H1 (cell line): ENCODE measurements around the gene RALGAPA1. TPM values are rescaled to one million over a fixed set of nuclear protein-coding genes. Genes with fewer than 3 reads are reported as not detected.
"Not testable (repeated sequence)": the region's sequence is repeated elsewhere in the genome, so short reads cannot be mapped to it uniquely, and the experiment has no call there.

Source experiments
- CTCF ChIA-PET: fragments of 300-600 bp; sonication (Branson Sonifier 250); formaldehyde crosslinking; loops from one replicate; lab custom pipeline; 2021; ENCODE audit not compliant: partially characterized antibody; lab: Charles Lee
- POLR2A ChIA-PET: fragments of 300-600 bp; sonication (Branson Sonifier 250); formaldehyde crosslinking; loops from one replicate; lab custom pipeline; 2021; ENCODE audit warnings: inconsistent platforms; ENCODE audit not compliant: partially characterized antibody; lab: Charles Lee
- DNase-seq, 2 experiments: peaks; one replicate each; pipeline versions ENCODE4 v3.0.0 to v3.0.0-alpha.2; 2010 to 2022; ENCODE audit warnings: low spot score in 2 of 2, low read depth in 1 of 2, mixed read lengths in 1 of 2
- FAIRE-seq: peaks from 2 replicates; lab custom pipeline; 2011; peaks lifted over from hg19 to GRCh38; lab: Jason Lieb, UNC
- H2AFZ ChIP-seq: 2 replicates; pipeline ENCODE4 v1.8.1; 2012; ENCODE audit warnings: low read length, inconsistent platforms
- H2AK5ac ChIP-seq: 2 replicates; pipeline ENCODE4 v1.6.1; 2013; ENCODE audit warnings: low read depth, low read length
- H2BK120ac ChIP-seq: replicated peaks from 2 replicates; pipeline ENCODE3; 2013; ENCODE audit warnings: low read depth, low read length, inconsistent platforms
- H2BK12ac ChIP-seq: 2 replicates; pipeline ENCODE4 v1.6.1; 2013; ENCODE audit warnings: low read depth, low read length
- H2BK15ac ChIP-seq: 2 replicates; pipeline ENCODE4 v1.6.1; 2013; ENCODE audit warnings: low read length
- H2BK20ac ChIP-seq: 2 replicates; pipeline ENCODE4 v1.6.1; 2013; ENCODE audit warnings: low read length
- H2BK5ac ChIP-seq: 2 replicates; pipeline ENCODE4 v1.6.1; 2013; ENCODE audit warnings: low read depth, low read length
- H3K14ac ChIP-seq: 2 replicates; pipeline ENCODE4 v1.6.1; 2013; ENCODE audit warnings: inconsistent platforms; ENCODE audit not compliant: insufficient read length
- H3K18ac ChIP-seq: 2 replicates; pipeline ENCODE4 v1.6.1; 2013; ENCODE audit warnings: low read length; ENCODE audit errors: extremely low read depth
- H3K23ac ChIP-seq: 2 replicates; pipeline ENCODE4 v1.6.1; 2013; ENCODE audit warnings: inconsistent platforms; ENCODE audit not compliant: insufficient read length
- H3K23me2 ChIP-seq: 2 replicates; pipeline ENCODE4 v1.6.1; 2013; ENCODE audit warnings: low read depth, low read length
- H3K27ac ChIP-seq: 2 replicates; pipeline ENCODE4 v1.6.1; 2011; ENCODE audit warnings: low read depth, low read length, inconsistent platforms
- H3K27me3 ChIP-seq, 4 experiments: replicated peaks in 1 of 4; 1 replicate in 1 of 4; 2 replicates in 3 of 4; pipeline versions ENCODE4 v1.6.1 to v1.8.1; 2011 to 2013; ENCODE audit warnings: low read length in 3 of 4, mild to moderate bottlenecking in 3 of 4, inconsistent platforms in 2 of 4, mixed read lengths in 2 of 4, moderate library complexity in 1 of 4; ENCODE audit not compliant: control insufficient read depth in 3 of 4, insufficient read depth in 3 of 4; ENCODE audit errors: extremely low read depth in 1 of 4
- H3K36me3 ChIP-seq, 4 experiments: 2 replicates each; pipeline versions ENCODE4 v1.6.1 to v1.8.1; 2011 to 2013; ENCODE audit warnings: mild to moderate bottlenecking in 4 of 4, low read length in 3 of 4, moderate library complexity in 2 of 4, control low read depth in 1 of 4, inconsistent platforms in 1 of 4; ENCODE audit not compliant: insufficient read depth in 4 of 4, control insufficient read depth in 2 of 4
- H3K4ac ChIP-seq: replicated peaks from 2 replicates; pipeline ENCODE3; 2013; ENCODE audit warnings: low read length, low read depth, mixed read lengths, inconsistent platforms; ENCODE audit not compliant: insufficient read length
- H3K4me1 ChIP-seq, 4 experiments: replicated peaks in 1 of 4; 1 replicate in 1 of 4; 2 replicates in 3 of 4; pipeline versions ENCODE4 v1.6.1 to v1.8.1; 2011 to 2013; ENCODE audit warnings: low read length in 3 of 4, inconsistent platforms in 2 of 4, mixed read lengths in 1 of 4; ENCODE audit not compliant: insufficient read depth in 4 of 4, control insufficient read depth in 3 of 4
- H3K4me2 ChIP-seq, 2 experiments: 2 replicates each; pipeline versions ENCODE4 v1.6.1 to v1.8.1; 2011 to 2013; ENCODE audit warnings: low read depth in 2 of 2, low read length in 2 of 2, control low read depth in 1 of 2, inconsistent platforms in 1 of 2, mild to moderate bottlenecking in 1 of 2; ENCODE audit not compliant: insufficient read depth in 1 of 2
- H3K4me3 ChIP-seq, 4 experiments: fragments of 200-600, 300-600 bp in 1 of 4; sonication (generic), shearing (Covaris generic), sonication (Bioruptor Twin) in 1 of 4; 2 replicates each; pipeline versions ENCODE4 v1.5.1 to v1.8.1; 2011 to 2016; ENCODE audit warnings: low read length in 4 of 4, low read depth in 3 of 4, control low read depth in 2 of 4, inconsistent platforms in 2 of 4, mild to moderate bottlenecking in 2 of 4, mixed read lengths in 1 of 4, moderate library complexity in 1 of 4; ENCODE audit not compliant: insufficient read depth in 2 of 4; ENCODE audit errors: extremely low read depth in 1 of 4
- H3K56ac ChIP-seq: replicated peaks from 2 replicates; pipeline ENCODE3; 2013; ENCODE audit warnings: low read depth, mild to moderate bottlenecking, mixed read lengths, low read length, inconsistent platforms; ENCODE audit not compliant: insufficient read length
- H3K79me1 ChIP-seq: 2 replicates; pipeline ENCODE4 v1.6.1; 2013; ENCODE audit warnings: low read depth, low read length, control low read depth
- H3K79me2 ChIP-seq, 2 experiments: 2 replicates each; pipeline versions ENCODE4 v1.6.1 to v1.8.1; 2012 to 2013; ENCODE audit warnings: low read length in 2 of 2, mild to moderate bottlenecking in 2 of 2, inconsistent platforms in 1 of 2; ENCODE audit not compliant: insufficient read depth in 2 of 2, control insufficient read depth in 1 of 2
- H3K9ac ChIP-seq, 4 experiments: replicated peaks in 1 of 4; 1 replicate in 1 of 4; 2 replicates in 3 of 4; pipeline versions ENCODE4 v1.6.1 to v1.8.1; 2011 to 2013; ENCODE audit warnings: low read depth in 3 of 4, low read length in 3 of 4, control low read depth in 2 of 4, mild to moderate bottlenecking in 2 of 4, moderate library complexity in 2 of 4, inconsistent platforms in 1 of 4; ENCODE audit errors: extremely low read depth in 1 of 4
- H3K9me3 ChIP-seq, 2 experiments: 2 replicates each; pipeline versions ENCODE4 v1.6.1 to v1.8.1; 2012 to 2013; ENCODE audit warnings: mild to moderate bottlenecking in 2 of 2, moderate library complexity in 2 of 2, control low read depth in 1 of 2, inconsistent platforms in 1 of 2, low read depth in 1 of 2, low read length in 1 of 2, mixed read lengths in 1 of 2; ENCODE audit not compliant: insufficient read depth in 2 of 2
- H4K20me1 ChIP-seq, 2 experiments: replicated peaks in 1 of 2; 2 replicates each; pipeline versions ENCODE3 to v1.8.1; 2011 to 2013; ENCODE audit warnings: inconsistent platforms in 2 of 2, low read length in 2 of 2, mild to moderate bottlenecking in 1 of 2; ENCODE audit not compliant: insufficient read depth in 2 of 2, control insufficient read depth in 1 of 2
- H4K5ac ChIP-seq: 2 replicates; pipeline ENCODE4 v1.6.1; 2013; ENCODE audit warnings: low read length, low read depth, mixed read lengths, inconsistent platforms; ENCODE audit not compliant: insufficient read length
- H4K8ac ChIP-seq: 2 replicates; pipeline ENCODE4 v1.8.0; 2013; ENCODE audit warnings: mild to moderate bottlenecking, moderate library complexity, low read length, inconsistent platforms; ENCODE audit not compliant: insufficient read depth; ENCODE audit errors: extremely low read depth
- H4K91ac ChIP-seq: replicated peaks from 2 replicates; pipeline ENCODE3; 2013; ENCODE audit warnings: low read length, mixed read lengths, inconsistent platforms; ENCODE audit not compliant: insufficient read length
- WGBS, 2 experiments: shearing (Covaris generic) in 1 of 2; methylation state at CpG; one replicate each; pipeline versions ENCODE4 v1.1.6 to v1.1.7; 2013 to 2015; ENCODE audit warnings: low lambda C conversion rate in 2 of 2, mixed read lengths in 2 of 2, inconsistent platforms in 1 of 2, low coverage in 1 of 2, missing lambda C conversion rate in 1 of 2; ENCODE audit not compliant: insufficient replicate concordance in 2 of 2, insufficient coverage in 1 of 2, insufficient read length in 1 of 2; ENCODE audit errors: extremely low coverage in 1 of 2, missing lambda C conversion rate in 1 of 2; 5-methylcytosine and 5-hydroxymethylcytosine counted together
- polyA plus RNA-seq, 7 experiments: library from polyadenylated mRNA; depleted of rRNA in 3 of 7; stranded (reverse) in 5 of 7; unstranded in 2 of 7; fragments of >200 nt in 5 of 7; fragments of 200-250 nt in 2 of 7; gene quantifications; 1 replicate in 5 of 7; 2 replicates in 1 of 7; 4 replicates in 1 of 7; pipeline versions ENCODE4 v1.2.1 to v1.2.3, GENCODE V29; 2011 to 2013; ENCODE audit warnings: missing spikeins in 2 of 7, mixed read lengths in 2 of 7
- total RNA-seq: library from RNA; stranded (reverse); fragmentation: NEBNext Ultra II Directional; extraction: Animal tissue kit (Norgen Biotek cat#: 25700); gene quantifications from 2 replicates; pipeline ENCODE4 v1.2.1, GENCODE V29; 2021

RALGAPA1 gene
- total and polyA plus RNA-seq, 2 of the 8 experiments (the other 6 are each of a cell fraction or from before 2014, with no cell fraction given), result 4.2 to 26.7 TPM

GRCh38 chr14:35735163-35735562, 73.9 kb downstream of the RALGAPA1 start:
- H3K79me1 ChIP-seq, H3K9ac ChIP-seq, H2BK12ac ChIP-seq, H2BK15ac ChIP-seq, H3K4me1 ChIP-seq, H3K79me2 ChIP-seq, CTCF ChIA-PET, H3K18ac ChIP-seq, DNase-seq, H3K27me3 ChIP-seq, FAIRE-seq, POLR2A ChIA-PET, H4K8ac ChIP-seq, H3K23me2 ChIP-seq, H3K23ac ChIP-seq, H4K5ac ChIP-seq, H2BK5ac ChIP-seq, H3K27ac ChIP-seq, H3K4ac ChIP-seq, H3K9me3 ChIP-seq, H3K4me3 ChIP-seq, H4K91ac ChIP-seq, H2AFZ ChIP-seq, H3K36me3 ChIP-seq, H3K56ac ChIP-seq, H4K20me1 ChIP-seq, H3K14ac ChIP-seq, H2AK5ac ChIP-seq, H2BK20ac ChIP-seq, H3K4me2 ChIP-seq, H2BK120ac ChIP-seq: not testable (repeated sequence)
- WGBS, 2 experiments, result 75% methylated on average over 3 of the region's 3 CpGs; no CpG with 5 or more reads in 1 of the 2 experiments

- 94% methylated on average over 1 of the region's 1 CpG; no CpG with 5 or more reads in 1 of the 2 experiments for WGBS, 2 experiments
Observed at GRCh38 chr14:35733510-35733909, 75.6 kb downstream of the RALGAPA1 start.

More at GRCh38 chr14:35733510-35733909, 75.6 kb downstream of the RALGAPA1 start:
- H3K79me2 ChIP-seq, H3K56ac ChIP-seq, H4K91ac ChIP-seq, H3K4me3 ChIP-seq, H2BK5ac ChIP-seq, H3K9ac ChIP-seq, H4K20me1 ChIP-seq, H3K4ac ChIP-seq, H2BK120ac ChIP-seq, H3K79me1 ChIP-seq, CTCF ChIA-PET, H3K18ac ChIP-seq, H3K4me2 ChIP-seq, H2BK15ac ChIP-seq, H3K23me2 ChIP-seq, H2AK5ac ChIP-seq, POLR2A ChIA-PET, H3K4me1 ChIP-seq, H3K9me3 ChIP-seq, H3K27ac ChIP-seq, H2AFZ ChIP-seq, H4K5ac ChIP-seq, DNase-seq, H4K8ac ChIP-seq, FAIRE-seq, H3K23ac ChIP-seq, H3K27me3 ChIP-seq, H3K36me3 ChIP-seq, H2BK12ac ChIP-seq, H3K14ac ChIP-seq, H2BK20ac ChIP-seq: not testable (repeated sequence)
